GM18499 (cell line): Measurements from ENCODE around the gene ISOC2.

ENCODE experiments used
- ATAC-seq: cut with Tn5 transposase; IDR thresholded peaks from one replicate; pipeline ENCODE4 v1.9.1; 2021; ENCODE audit warnings: moderate number of reproducible peaks; ENCODE audit not compliant: insufficient read depth, unreplicated experiment

ISOC2 gene

GRCh38 chr19:55479451-55480230, 18.2 kb upstream of the ISOC2 start:
- ATAC-seq, result no peak

GRCh38 chr19:55479045-55479444, 17.6 kb upstream of the ISOC2 start:
- no peak for ATAC-seq

GRCh38 chr19:55478364-55478763, 16.9 kb upstream of the ISOC2 start:
- no peak for ATAC-seq

GRCh38 chr19:55477905-55478304, 16.5 kb upstream of the ISOC2 start:
- no peak for ATAC-seq

GRCh38 chr19:55476100-55476775, 14.8 kb upstream of the ISOC2 start, which contains the start of gene ZNF628:
ZNF628 (plus strand) TSS chr19:55476617; CDS start chr19:55479911, 3,294 bp downstream.
- peak; percentile 76 for ATAC-seq

GRCh38 chr19:55474269-55475265, 13.1 kb upstream of the ISOC2 start:
- no peak for ATAC-seq

GRCh38 chr19:55473225-55474012, 12.0 kb upstream of the ISOC2 start:
- ATAC-seq, result no peak

- ATAC-seq, result no peak
Observed at GRCh38 chr19:55472463-55472862, 11.0 kb upstream of the ISOC2 start.

- ATAC-seq, result no peak
Observed at GRCh38 chr19:55471266-55471665, 9.8 kb upstream of the ISOC2 start.

- no peak for ATAC-seq
Observed at GRCh38 chr19:55468054-55468393, 6.6 kb upstream of the ISOC2 start.

GRCh38 chr19:55467236-55468053, 6.0 kb upstream of the ISOC2 start:
- no peak for ATAC-seq

GRCh38 chr19:55466241-55466614, 4.8 kb upstream of the ISOC2 start:
- no peak for ATAC-seq

GRCh38 chr19:55465460-55466240, 4.2 kb upstream of the ISOC2 start:
- no peak for ATAC-seq

- no peak for ATAC-seq
Observed at GRCh38 chr19:55464662-55465054, 3.2 kb upstream of the ISOC2 start, which contains the start of gene C19orf85. C19orf85 (minus strand) TSS chr19:55464751; CDS start chr19:55464554, 197 bp downstream.

- no peak for ATAC-seq
Observed at GRCh38 chr19:55464039-55464661, 2.7 kb upstream of the ISOC2 start.

GRCh38 chr19:55463583-55464031, 2.2 kb upstream of the ISOC2 start:
- no peak for ATAC-seq

GRCh38 chr19:55462722-55463121, 1.3 kb upstream of the ISOC2 start:
- no peak for ATAC-seq
